ENCODE data around the gene SNCB.

SNCB gene

DNA sequence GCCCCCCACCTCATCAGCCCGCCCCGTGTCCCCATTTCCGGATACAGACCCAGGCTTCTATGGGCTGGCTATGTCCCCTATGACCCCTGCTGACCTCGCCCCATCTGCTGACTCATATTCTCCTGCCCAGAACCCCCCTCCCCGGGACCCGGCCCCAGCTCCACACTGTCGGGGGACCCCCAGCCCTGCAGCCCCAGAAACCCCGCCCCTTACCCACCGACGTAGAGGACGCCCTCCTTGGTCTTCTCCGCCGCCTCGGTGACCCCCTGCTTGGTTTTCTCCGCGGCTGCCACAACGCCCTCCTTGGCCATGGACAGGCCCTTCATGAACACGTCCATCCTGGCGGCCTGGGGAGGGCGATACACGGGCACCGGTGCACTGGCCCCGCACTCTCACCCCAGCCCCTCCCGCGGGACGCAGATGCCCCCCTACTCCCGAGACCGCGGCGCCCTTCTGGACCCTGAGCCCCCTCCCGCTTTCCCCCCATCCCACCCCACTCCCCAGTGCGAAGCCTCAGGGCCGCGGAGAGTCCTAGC, 949 bp downstream of the SNCB start:
- TF ChIP-seq, protein P1, sequence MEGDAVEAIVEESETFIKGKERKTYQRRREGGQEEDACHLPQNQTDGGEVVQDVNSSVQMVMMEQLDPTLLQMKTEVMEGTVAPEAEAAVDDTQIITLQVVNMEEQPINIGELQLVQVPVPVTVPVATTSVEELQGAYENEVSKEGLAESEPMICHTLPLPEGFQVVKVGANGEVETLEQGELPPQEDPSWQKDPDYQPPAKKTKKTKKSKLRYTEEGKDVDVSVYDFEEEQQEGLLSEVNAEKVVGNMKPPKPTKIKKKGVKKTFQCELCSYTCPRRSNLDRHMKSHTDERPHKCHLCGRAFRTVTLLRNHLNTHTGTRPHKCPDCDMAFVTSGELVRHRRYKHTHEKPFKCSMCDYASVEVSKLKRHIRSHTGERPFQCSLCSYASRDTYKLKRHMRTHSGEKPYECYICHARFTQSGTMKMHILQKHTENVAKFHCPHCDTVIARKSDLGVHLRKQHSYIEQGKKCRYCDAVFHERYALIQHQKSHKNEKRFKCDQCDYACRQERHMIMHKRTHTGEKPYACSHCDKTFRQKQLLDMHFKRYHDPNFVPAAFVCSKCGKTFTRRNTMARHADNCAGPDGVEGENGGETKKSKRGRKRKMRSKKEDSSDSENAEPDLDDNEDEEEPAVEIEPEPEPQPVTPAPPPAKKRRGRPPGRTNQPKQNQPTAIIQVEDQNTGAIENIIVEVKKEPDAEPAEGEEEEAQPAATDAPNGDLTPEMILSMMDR (IDR thresholded peaks at IDR 0.05; ENCODE audit: borderline replicate concordance, insufficient read depth, low read depth, low read length) = no peak
- H3K4me3 ChIP-seq (ENCODE audit: low read depth, low read length) = no peak overlapping the region

DNA sequence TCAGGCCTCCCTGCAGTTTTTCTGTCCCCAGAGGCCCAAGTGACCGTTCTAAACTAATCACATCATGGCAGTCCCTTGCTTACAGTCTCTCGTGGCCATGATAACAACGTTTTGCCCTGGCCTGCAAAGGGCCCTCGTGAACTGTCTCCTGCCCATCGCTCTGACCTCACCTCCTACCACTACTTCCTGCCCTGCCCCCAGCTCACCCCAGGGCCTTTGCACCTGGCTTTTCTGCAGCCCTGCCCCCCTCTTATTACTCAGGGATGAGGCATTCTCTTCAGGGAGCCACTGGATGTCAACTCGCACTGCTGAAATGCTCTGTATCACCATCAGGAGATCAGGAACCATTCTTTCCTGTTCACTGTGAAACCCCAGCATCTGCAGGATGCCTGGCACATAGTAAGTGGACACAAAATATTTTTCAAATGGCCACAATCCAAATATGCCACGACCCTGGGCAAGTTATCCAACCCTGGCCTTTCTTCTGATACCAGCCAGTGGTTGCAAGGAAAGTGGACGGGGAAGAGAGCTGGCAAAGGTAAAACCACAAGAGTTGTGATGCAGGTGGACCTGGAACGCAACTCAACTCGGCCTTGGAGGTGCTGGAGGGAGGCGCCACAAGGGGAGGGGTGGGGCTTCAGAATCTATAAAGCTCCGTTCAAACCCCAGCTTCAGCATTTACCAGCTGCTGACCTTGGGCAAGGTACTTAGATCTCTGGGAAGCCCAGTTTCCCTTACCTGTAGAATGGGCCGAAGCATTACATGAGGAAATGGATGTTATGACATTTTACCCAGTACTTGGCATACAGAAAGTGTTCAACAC, 1.7 kb downstream of the SNCB start:
- TF ChIP-seq, protein P1 (IDR thresholded peaks at IDR 0.05; ENCODE audit: borderline replicate concordance, insufficient read depth, low read depth, low read length) = no peak
- H3K4me3 ChIP-seq (ENCODE audit: low read depth, low read length) = no peak overlapping the region

DNA sequence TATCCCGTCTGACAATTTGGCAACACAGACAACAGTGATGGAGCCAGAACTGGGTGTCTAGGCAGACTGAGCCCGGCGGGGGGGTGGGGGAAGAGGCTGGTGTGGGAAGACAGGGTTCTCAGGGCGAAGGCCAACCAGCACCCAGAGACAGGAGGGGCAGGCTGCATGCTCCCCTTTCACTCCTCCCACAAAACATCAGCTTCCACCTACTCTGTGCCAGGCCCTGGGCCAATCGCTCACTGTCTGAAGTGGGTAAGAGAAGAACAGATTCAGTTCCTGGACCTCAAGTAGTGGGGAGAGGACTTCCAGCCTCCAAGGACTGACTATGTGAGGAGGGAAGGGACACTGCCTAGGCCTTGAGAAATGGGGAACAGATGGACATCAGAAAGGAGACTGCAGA, 2.8 kb downstream of the SNCB start:
- TF ChIP-seq, protein P1 (IDR thresholded peaks at IDR 0.05; ENCODE audit: borderline replicate concordance, insufficient read depth, low read depth, low read length) = no peak
- H3K4me3 ChIP-seq (ENCODE audit: low read depth, low read length) = no peak overlapping the region

DNA sequence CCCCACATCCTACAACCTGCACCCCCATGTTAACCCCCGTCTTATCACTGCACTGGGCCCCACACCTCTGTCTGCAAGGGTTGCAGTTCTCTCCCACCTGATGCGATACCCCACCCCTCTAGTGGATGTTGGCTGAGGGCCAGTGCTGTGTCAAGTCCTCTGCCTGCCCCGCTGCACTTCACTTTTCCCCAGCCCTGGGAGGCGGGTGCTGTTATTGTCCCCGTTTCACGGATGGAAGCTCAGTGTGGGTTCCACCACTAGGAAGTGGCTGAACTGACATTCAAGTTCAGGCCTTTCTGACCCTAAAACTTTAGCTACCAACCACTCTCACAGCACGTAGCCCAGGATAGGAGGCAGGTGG, 3.5 kb downstream of the SNCB start:
- H3K4me3 ChIP-seq (ENCODE audit: low read depth, low read length) = no peak overlapping the region
- TF ChIP-seq, protein P1 (IDR thresholded peaks at IDR 0.05; ENCODE audit: borderline replicate concordance, insufficient read depth, low read depth, low read length) = no peak

DNA sequence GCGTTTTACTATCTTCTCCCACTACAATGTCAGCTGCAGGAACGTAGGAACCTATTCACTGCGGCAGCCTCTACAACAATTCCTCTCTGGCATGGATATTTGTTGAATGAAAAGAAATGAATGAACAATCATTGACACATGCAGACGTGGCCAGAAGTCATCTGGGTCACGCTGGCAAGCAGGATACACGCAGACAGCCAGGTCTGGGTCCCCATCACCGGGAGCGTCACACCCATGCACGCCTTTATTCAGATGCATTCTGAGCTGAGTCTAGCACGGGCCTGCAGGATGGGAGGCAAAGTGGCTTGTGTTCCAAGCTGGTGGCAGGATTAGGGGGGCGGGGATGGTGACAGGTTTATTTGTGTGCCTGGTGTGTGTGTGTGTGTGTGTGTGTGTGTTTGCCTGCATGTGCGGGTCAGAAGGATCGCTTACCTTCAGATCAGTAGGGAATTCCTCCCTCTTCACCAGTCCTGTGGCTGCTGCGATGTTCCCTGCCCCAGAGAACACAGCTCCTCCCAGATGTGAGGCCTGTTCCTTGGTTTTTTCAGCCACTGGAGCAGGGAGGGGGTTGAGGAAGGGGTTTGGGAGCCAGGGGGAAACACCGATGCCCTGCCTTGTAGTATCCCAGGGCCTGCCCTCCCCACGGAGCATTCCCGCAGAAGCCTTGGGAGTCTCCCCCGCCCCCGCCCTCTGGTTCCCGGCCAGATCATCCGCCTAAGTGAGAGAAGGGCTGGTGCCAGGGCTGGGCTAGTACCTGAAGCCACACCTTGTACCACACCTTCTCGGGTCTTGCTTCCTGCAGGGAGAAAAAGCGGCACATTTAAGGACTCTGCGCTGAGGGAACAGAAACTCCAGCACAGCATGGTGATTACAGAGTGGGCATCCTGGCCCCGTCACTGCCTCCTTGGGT, 4.1 kb downstream of the SNCB start:
- no peak overlapping the region for H3K4me3 ChIP-seq (ENCODE audit: low read depth, low read length)
- TF ChIP-seq, protein P1 (IDR thresholded peaks at IDR 0.05; ENCODE audit: borderline replicate concordance, insufficient read depth, low read depth, low read length) = no peak

DNA sequence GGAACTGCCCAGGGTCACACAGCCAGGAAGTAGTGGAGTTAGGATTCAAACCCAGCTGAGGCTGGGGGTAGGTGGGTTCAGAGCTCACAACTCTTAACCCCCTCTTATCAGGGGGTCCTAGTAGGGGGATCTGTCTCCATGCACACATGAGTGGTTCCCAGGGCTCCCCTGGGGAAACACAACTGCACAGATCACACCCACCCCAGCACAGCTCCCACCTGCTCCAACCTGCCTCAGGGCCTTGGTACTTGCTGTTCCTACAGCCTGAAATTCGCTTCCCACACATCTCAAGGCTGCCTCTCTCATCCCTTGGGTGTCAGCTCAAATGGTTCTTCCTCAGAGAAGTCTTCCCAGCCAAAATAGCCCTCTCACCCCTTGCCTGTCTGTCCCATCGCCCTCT, 4.8 kb downstream of the SNCB start:
- TF ChIP-seq, protein P1 (IDR thresholded peaks at IDR 0.05; ENCODE audit: borderline replicate concordance, insufficient read depth, low read depth, low read length) = no peak
- H3K4me3 ChIP-seq (ENCODE audit: low read depth, low read length) = no peak overlapping the region
